Measurements from ENCODE around the gene CACNA1A.
"Not testable (repeated sequence)": the region's sequence is repeated elsewhere in the genome, so short reads cannot be mapped to it uniquely, and the experiment has no call there.

Gene CACNA1A

GRCh38 chr19:13506471-13506820 lies at the start of gene CACNA1A:
CACNA1A (minus strand) TSS chr19:13506479; CDS start chr19:13506224, 255 bp downstream.
- DNase-seq (ENCODE audit: low read depth, low spot score), result no peak

- no peak for DNase-seq (ENCODE audit: low read depth, low spot score)
Observed at GRCh38 chr19:13554506-13555240, 48.4 kb upstream of the CACNA1A start.

GRCh38 chr19:13553880-13554400 lies 47.7 kb upstream of the CACNA1A start:
- no peak for DNase-seq (ENCODE audit: low read depth, low spot score)

- DNase-seq (ENCODE audit: low read depth, low spot score), result no peak
Observed at GRCh38 chr19:13548131-13548530, 41.9 kb upstream of the CACNA1A start.

- DNase-seq (ENCODE audit: low read depth, low spot score), result no peak
Observed at GRCh38 chr19:13547102-13547501, 40.8 kb upstream of the CACNA1A start.

GRCh38 chr19:13544423-13544822 lies 38.1 kb upstream of the CACNA1A start:
- no peak for DNase-seq (ENCODE audit: low read depth, low spot score)

- DNase-seq (ENCODE audit: low read depth, low spot score), result no peak
Observed at GRCh38 chr19:13541554-13541953, 35.3 kb upstream of the CACNA1A start.

- DNase-seq (ENCODE audit: low read depth, low spot score), result no peak
Observed at GRCh38 chr19:13539332-13539731, 33.1 kb upstream of the CACNA1A start.

GRCh38 chr19:13538601-13539253 lies 32.4 kb upstream of the CACNA1A start:
- no peak for DNase-seq (ENCODE audit: low read depth, low spot score)

- no peak for DNase-seq (ENCODE audit: low read depth, low spot score)
Observed at GRCh38 chr19:13537454-13537853, 31.2 kb upstream of the CACNA1A start.

GRCh38 chr19:13530720-13531119 lies 24.4 kb upstream of the CACNA1A start:
- DNase-seq (ENCODE audit: low read depth, low spot score), result no peak

GRCh38 chr19:13529721-13530120 lies 23.4 kb upstream of the CACNA1A start:
- DNase-seq (ENCODE audit: low read depth, low spot score), result not testable (repeated sequence)

- DNase-seq (ENCODE audit: low read depth, low spot score), result no peak
Observed at GRCh38 chr19:13526552-13526951, 20.3 kb upstream of the CACNA1A start.

- no peak for DNase-seq (ENCODE audit: low read depth, low spot score)
Observed at GRCh38 chr19:13521066-13521465, 14.8 kb upstream of the CACNA1A start.

- no peak for DNase-seq (ENCODE audit: low read depth, low spot score)
Observed at GRCh38 chr19:13511947-13512346, 5.7 kb upstream of the CACNA1A start.

- no peak for DNase-seq (ENCODE audit: low read depth, low spot score)
Observed at GRCh38 chr19:13507053-13507611, 853 bp upstream of the CACNA1A start.

- no peak for DNase-seq (ENCODE audit: low read depth, low spot score)
Observed at GRCh38 chr19:13505761-13506470, 363 bp downstream of the CACNA1A start.

GRCh38 chr19:13505164-13505695 lies 1.0 kb downstream of the CACNA1A start:
- no peak for DNase-seq (ENCODE audit: low read depth, low spot score)

- no peak for DNase-seq (ENCODE audit: low read depth, low spot score)
Observed at GRCh38 chr19:13503570-13504235, 2.6 kb downstream of the CACNA1A start.

GRCh38 chr19:13502231-13502630 lies 4.0 kb downstream of the CACNA1A start:
- DNase-seq (ENCODE audit: low read depth, low spot score), result no peak

- DNase-seq (ENCODE audit: low read depth, low spot score), result no peak
Observed at GRCh38 chr19:13499692-13500091, 6.6 kb downstream of the CACNA1A start.

Measured in smooth muscle cell of the brain vasculature (primary cell).